ENCODE measurements around the gene SIRT3.
"Not testable (repeated sequence)": the region's sequence is repeated elsewhere in the genome, so short reads cannot be mapped to it uniquely, and the experiment has no call there.

SIRT3 gene

GRCh38 chr11:270451-271318 is 34.5 kb upstream of the SIRT3 start:
- no peak for DNase-seq

- no peak for DNase-seq
Measured at GRCh38 chr11:269146-269890, 33.2 kb upstream of the SIRT3 start.

GRCh38 chr11:268716-269145 is 32.6 kb upstream of the SIRT3 start:
- not testable (repeated sequence) for DNase-seq

- DNase-seq: no peak
Measured at GRCh38 chr11:267491-267994, 31.4 kb upstream of the SIRT3 start.

- no peak for DNase-seq
Measured at GRCh38 chr11:266676-267439, 30.7 kb upstream of the SIRT3 start.

GRCh38 chr11:261624-262023 is 25.5 kb upstream of the SIRT3 start:
- no peak for DNase-seq

GRCh38 chr11:259413-259812 is 23.3 kb upstream of the SIRT3 start:
- DNase-seq: no peak

GRCh38 chr11:257766-258493 is 21.8 kb upstream of the SIRT3 start:
- no peak for DNase-seq

- DNase-seq: no peak
Measured at GRCh38 chr11:256952-257737, 21.0 kb upstream of the SIRT3 start.

GRCh38 chr11:255816-256215 is 19.7 kb upstream of the SIRT3 start:
- DNase-seq: no peak

GRCh38 chr11:255176-255575 is 19.0 kb upstream of the SIRT3 start:
- DNase-seq: no peak

- no peak for DNase-seq
Measured at GRCh38 chr11:253886-254270, 17.7 kb upstream of the SIRT3 start.

GRCh38 chr11:253160-253885 is 17.2 kb upstream of the SIRT3 start:
- DNase-seq: no peak

GRCh38 chr11:252666-253065 is 16.5 kb upstream of the SIRT3 start:
- no peak for DNase-seq

- no peak for DNase-seq
Measured at GRCh38 chr11:251550-251949, 15.4 kb upstream of the SIRT3 start.

GRCh38 chr11:250740-251299 is 14.7 kb upstream of the SIRT3 start:
- no peak for DNase-seq

- DNase-seq: no peak
Measured at GRCh38 chr11:250274-250673, 14.1 kb upstream of the SIRT3 start.

- no peak for DNase-seq
Measured at GRCh38 chr11:249062-249461, 12.9 kb upstream of the SIRT3 start.

- DNase-seq: no peak
Measured at GRCh38 chr11:244376-244775, 8.2 kb upstream of the SIRT3 start.

GRCh38 chr11:241634-242033 is 5.5 kb upstream of the SIRT3 start:
- DNase-seq: no peak

- DNase-seq: no peak
Measured at GRCh38 chr11:240315-240714, 4.2 kb upstream of the SIRT3 start.
